A673 (cell line): ENCODE results near the gene FAM81A. TPM values are rescaled to one million over a fixed set of nuclear protein-coding genes. Genes with fewer than 3 reads are reported as not detected.

ENCODE experiments used
- BruUV-seq: library from RNA; stranded (reverse); fragments of 400-500 nt; replicated peaks from 2 replicates; lab custom pipeline; 2021; lab: Mats Ljungman, UMichigan
- CTCF ChIA-PET: fragments of 300-600 bp; sonication (Branson Sonifier 250); formaldehyde crosslinking; loops from one replicate; lab custom pipeline; 2022; ENCODE audit warnings: antibody characterized with exemption; lab: Charles Lee
- POLR2A ChIA-PET: fragments of 300-600 bp; sonication (Branson Sonifier 250); formaldehyde crosslinking; loops from one replicate; lab custom pipeline; 2022; ENCODE audit warnings: antibody characterized with exemption; ENCODE audit not compliant: low non-redundant PET; lab: Charles Lee
- DNase-seq: peaks from one replicate; pipeline ENCODE4 v3.0.0-alpha.2; 2015; ENCODE audit warnings: low spot score
- H3K27ac ChIP-seq: fragments of 200-600 bp; sonication (generic); 2 replicates; pipeline ENCODE4 v1.5.1; 2016; ENCODE audit warnings: mixed run types, low read depth, mild to moderate bottlenecking, mixed read lengths, antibody characterized with exemption, low read length; ENCODE audit not compliant: poor library complexity, severe bottlenecking
- H3K27me3 ChIP-seq: fragments of 200-600 bp; sonication (generic); replicated peaks from 2 replicates; pipeline ENCODE4 v1.6.1; 2017; ENCODE audit warnings: mixed run types, low read depth, mild to moderate bottlenecking, mixed read lengths, antibody characterized with exemption, low read length; ENCODE audit not compliant: insufficient read depth, poor library complexity
- H3K36me3 ChIP-seq: fragments of 200-600 bp; sonication (generic); 2 replicates; pipeline ENCODE4 v1.6.1; 2016; ENCODE audit warnings: mixed run types, mild to moderate bottlenecking, mixed read lengths, antibody characterized with exemption, low read length; ENCODE audit not compliant: insufficient read depth, poor library complexity, severe bottlenecking
- H3K4me1 ChIP-seq: fragments of 200-600 bp; sonication (generic); 2 replicates; pipeline ENCODE4 v1.6.1; 2017; ENCODE audit warnings: mixed run types, mild to moderate bottlenecking, mixed read lengths, antibody characterized with exemption, low read length; ENCODE audit not compliant: insufficient read depth, poor library complexity, severe bottlenecking
- H3K4me3 ChIP-seq: fragments of 200-600 bp; sonication (generic); 2 replicates; pipeline ENCODE4 v1.5.1; 2016; ENCODE audit warnings: low read depth, mixed run types, mild to moderate bottlenecking, mixed read lengths, low read length; ENCODE audit not compliant: poor library complexity, severe bottlenecking
- H3K9me3 ChIP-seq: fragments of 200-600 bp; sonication (generic); 2 replicates; pipeline ENCODE4 v1.6.1; 2016; ENCODE audit warnings: mixed run types, low read depth, mild to moderate bottlenecking, mixed read lengths, antibody characterized with exemption, low read length; ENCODE audit not compliant: poor library complexity, severe bottlenecking
- CTCF ChIP-seq: fragments of 300-800, 200-600 bp; sonication (generic); conservative IDR thresholded peaks from 2 replicates; pipeline ENCODE4 v1.5.1; 2017; ENCODE audit warnings: low read depth, mild to moderate bottlenecking, antibody characterized with exemption, low read length, moderate library complexity, mixed read lengths
- EZH2 ChIP-seq: fragments of 200-600 bp; sonication (generic); IDR thresholded peaks from 2 replicates; pipeline ENCODE4 v1.6.1; 2017; ENCODE audit warnings: borderline replicate concordance, low read depth, mild to moderate bottlenecking, mixed read lengths, antibody characterized with exemption, low read length; ENCODE audit not compliant: poor library complexity, severe bottlenecking
- intact Hi-C: fragments of 100-400 bp; cut with micrococcal nuclease; formaldehyde crosslinking; loops from one replicate; pipeline ENCODE4 v1.10.0; 2022; ENCODE audit not compliant: unreplicated experiment
- total RNA-seq: library from RNA; stranded (reverse); gene quantifications from 2 replicates; pipeline ENCODE4 v1.2.3, GENCODE V29; 2021

The FAM81A gene
- total RNA-seq, 1 experiment from 2014 or later, result not detected

- ChIA-PET POLR2A (no interaction called here), CTCF (interaction anchor here (0.6 kb wide), 1 partner anchor 422 kb away, joined by 3 read pairs; no protein-coding TSS in a partner anchor)
- Histone ChIP-seq H3K4me1 (no peaks in the 10 kb centered on the region), H3K27me3 (no peaks in the 10 kb centered on the region), H3K27ac (no peak overlapping the region), H3K4me3 (no peak overlapping the region), H3K36me3 (no peaks in the 10 kb centered on the region), H3K9me3 (no peaks in the 10 kb centered on the region)
- TF ChIP-seq EZH2 (no peak), CTCF (no peak)
- intact Hi-C loops, result no loop called here
- DNase-seq, result no peak
- no TSS peak for BruUV-seq
These were observed 36.0 kb upstream of the FAM81A start for GRCh38 chr15:59401824-59402569.

GRCh38 chr15:59405079-59405478, 32.9 kb upstream of the FAM81A start:
- BruUV-seq, result no TSS peak
- Histone ChIP-seq H3K9me3 (no peaks in the 10 kb centered on the region), H3K27me3 (no peaks in the 10 kb centered on the region), H3K27ac (no peak overlapping the region), H3K36me3 (no peaks in the 10 kb centered on the region), H3K4me3 (no peak overlapping the region), H3K4me1 (no peaks in the 10 kb centered on the region)
- intact Hi-C loops, result no loop called here
- no peak for DNase-seq
- CTCF ChIA-PET, result no interaction called here
- POLR2A ChIA-PET, result no interaction called here
- no peak for TF ChIP-seq CTCF

DNA sequence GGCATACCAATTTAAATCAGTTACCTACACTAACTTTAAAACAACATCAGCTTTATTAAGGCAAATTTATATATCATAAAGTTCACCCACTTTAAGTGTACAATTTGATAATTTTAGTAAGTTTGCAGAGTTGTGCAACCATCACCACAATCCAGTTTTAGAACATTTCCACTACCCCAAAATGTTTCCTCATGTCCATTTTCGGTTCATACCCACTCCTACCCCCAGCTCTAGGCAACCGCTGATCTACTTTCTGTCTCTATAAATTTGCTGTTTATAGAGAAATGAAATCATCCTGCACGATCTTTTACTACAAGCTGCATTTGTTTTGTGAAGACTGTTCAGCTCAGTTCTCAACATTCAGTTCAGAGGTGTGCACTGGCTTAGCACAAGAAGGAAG, 31.5 kb upstream of the FAM81A start:
- intact Hi-C loops, result no loop called here
- H3K27ac ChIP-seq, result no peak overlapping the region
- no peaks in the 10 kb centered on the region for H3K4me1 ChIP-seq
- ChIA-PET POLR2A (no interaction called here), CTCF (no interaction called here)
- BruUV-seq, result no TSS peak
- DNase-seq, result no peak
- TF ChIP-seq EZH2 (no peak), CTCF (no peak)
- H3K36me3 ChIP-seq, result no peaks in the 10 kb centered on the region
- no peak overlapping the region for H3K4me3 ChIP-seq
- no peaks in the 10 kb centered on the region for H3K27me3 ChIP-seq
- no peaks in the 10 kb centered on the region for H3K9me3 ChIP-seq
